ENCODE data around the gene TRIM74.
"Not testable (repeated sequence)": the region's sequence is repeated elsewhere in the genome, so short reads cannot be mapped to it uniquely, and the experiment has no call there.

Gene TRIM74

DNA sequence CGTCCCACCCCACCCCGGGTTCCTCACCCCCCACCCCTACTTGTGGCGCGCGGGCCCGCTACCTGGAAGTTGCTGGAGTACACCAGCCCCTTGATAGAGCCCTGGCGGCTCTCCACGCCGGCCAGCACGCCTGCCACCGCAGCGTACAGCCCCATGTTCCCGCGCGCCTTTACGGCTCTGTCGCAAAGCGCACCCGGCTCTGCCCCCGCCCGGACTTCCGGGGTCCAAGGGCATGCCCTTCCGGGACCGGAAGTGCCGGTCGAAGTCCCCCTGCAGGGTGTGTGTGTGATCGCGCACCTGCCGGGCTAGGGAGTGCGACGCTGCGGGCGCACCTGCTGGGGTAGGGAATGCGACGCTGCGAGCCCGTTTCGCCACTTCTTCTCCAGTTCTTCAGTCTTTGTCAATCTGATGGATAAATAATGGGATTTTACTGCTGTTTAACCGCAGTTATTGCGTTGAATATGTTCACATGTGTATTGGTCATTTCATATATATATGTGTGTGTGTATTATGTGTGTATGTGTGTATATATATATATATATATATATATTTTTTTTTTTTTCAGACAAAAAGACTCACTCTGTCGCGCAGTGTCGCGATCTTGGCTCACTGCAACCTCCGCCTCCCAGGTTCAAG is 14.6 kb downstream of the TRIM74 start:
- DNase-seq (ENCODE audit: low spot score): not testable (repeated sequence)

DNA sequence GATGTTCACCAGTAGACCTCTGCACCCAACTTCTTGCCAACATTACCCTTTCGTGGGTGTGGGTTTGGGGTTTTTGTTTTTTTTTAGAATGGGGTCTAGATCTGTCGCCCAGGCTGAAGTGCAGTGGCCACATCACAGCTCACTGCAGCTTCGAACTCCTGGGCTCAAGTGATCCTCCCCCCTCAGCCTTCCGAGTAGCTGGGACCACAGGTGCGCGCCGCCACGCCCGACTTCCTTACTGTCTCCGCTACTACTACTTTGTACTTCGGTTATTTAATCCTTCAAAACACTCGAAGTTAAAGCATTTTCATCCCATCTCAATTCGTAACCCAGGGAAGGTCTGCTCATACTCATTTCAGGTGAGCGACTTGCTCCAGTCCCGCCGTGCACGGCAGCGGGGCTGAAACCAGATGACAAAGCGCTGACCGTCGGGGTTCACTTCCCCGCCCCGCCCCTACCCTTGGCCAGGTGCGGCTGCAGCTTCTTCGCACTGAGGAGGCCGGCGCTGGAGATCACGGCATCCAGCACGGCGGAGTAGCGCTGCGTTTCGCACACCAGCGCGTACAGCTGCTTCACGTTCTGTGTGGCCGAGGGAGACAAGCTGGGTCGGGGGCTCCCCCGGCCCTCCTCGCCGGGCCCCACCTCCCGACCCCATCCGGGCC is 15.2 kb downstream of the TRIM74 start:
- not testable (repeated sequence) for DNase-seq (ENCODE audit: low spot score)

DNA sequence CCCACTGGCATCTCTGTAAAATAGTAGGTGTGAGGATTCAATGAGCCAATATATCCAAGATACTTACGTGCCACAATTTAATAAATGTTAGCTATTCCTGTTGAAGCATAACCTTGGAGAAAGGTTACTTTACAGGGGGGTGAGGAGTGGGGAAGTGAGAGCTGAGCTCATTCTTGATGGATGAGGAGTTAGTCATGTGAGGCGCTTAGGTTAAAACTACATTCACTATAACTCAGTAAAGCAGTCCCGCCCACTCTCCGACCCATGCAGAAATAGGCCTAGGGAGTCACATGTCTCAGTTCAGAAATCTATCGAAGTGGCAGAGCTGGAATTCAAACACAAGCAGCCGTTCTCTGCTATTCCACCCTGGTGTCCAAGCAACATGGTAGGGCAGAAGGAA is 18.8 kb downstream of the TRIM74 start:
- DNase-seq (ENCODE audit: low spot score): not testable (repeated sequence)

DNA sequence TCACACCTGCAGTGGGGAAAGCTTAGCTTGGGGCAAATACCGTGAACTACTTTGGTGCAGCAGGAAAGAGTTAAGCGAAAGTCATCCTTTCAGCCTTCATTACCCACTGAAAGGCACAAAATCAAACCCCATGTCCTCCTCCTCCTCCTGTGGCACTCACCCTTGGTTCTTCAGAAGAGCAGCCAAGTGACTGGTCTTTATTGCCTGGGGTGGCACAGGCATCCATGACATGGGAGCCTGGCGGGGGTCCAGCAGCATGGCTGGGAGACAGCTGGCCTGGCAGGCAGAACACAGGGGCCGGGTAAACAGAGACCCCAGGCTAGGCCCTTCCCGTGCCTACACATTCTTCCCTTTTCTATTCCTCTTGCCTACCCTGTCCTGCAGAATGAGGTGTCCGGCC is 19.6 kb downstream of the TRIM74 start:
- not testable (repeated sequence) for DNase-seq (ENCODE audit: low spot score)

DNA sequence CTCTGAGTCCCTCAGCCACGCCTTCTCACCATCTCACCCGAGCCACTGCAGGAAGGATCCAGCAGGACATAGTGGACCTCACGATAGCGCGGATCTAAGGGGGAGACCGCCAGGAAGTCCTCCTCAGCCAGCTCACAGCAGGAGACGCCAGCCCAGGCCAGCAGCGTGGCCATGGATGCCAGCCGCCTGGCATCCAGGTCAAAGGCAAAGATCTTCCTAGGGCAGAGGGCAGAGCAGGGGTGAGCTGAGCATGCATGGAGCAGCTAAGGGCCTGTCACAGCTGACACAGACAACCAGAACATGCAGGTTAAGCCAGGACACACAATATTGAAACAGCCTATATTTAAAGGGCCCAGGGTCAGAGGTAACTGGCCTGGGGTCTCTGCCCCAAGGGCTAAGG is 20.0 kb downstream of the TRIM74 start:
- DNase-seq (ENCODE audit: low spot score): not testable (repeated sequence)

DNA sequence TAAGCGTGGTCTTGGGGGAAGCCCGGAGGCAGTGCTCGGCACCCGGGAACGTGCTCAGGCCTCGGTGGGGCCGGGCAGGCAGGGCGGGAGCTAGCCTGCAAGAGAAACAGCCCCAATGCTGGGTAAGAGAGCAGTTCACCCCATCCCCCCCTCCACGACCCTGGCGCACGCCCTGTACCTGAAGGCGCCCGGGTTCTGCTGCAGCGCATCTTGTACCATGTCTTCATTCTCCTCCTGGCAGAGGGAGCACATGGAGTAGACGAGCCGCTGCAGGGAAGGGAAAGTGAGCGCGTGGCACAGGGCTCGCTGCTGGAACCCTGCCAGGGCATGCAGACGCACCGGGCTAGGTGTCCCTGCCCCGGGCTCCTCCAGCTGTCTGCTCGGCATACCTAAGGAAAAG is 20.6 kb downstream of the TRIM74 start:
- DNase-seq (ENCODE audit: low spot score): not testable (repeated sequence)

DNA sequence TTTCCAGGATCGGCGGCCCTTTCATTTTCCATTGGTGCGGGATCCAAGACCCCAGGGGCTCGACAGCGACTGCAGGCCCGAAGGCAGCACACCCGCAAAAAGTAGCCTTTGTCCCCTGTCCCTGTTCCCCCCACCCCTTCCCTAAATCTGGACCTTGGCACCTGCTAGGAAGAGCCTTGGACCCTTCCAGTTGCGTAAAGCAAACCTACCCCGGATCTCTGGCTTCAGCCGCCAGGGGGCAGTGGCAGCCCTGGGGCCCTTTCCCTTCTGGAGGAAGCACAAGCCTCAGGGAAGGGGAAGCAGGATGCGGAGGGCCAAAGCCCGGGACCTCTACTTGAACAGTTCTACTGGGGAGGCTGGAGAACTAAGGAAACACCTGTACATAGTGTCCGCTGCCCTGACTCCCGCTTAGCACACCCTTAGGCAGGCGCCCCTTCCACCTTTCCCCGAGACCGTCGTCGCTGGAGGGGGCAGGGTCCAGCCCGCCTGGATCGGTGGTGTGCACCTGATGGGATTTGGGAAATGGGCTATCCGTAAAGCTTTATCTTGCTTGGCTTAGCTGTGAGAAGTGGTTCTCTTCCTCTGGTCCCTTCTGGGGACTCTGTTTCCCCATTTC is 23.0 kb downstream of the TRIM74 start:
- DNase-seq (ENCODE audit: low spot score): not testable (repeated sequence)

DNA sequence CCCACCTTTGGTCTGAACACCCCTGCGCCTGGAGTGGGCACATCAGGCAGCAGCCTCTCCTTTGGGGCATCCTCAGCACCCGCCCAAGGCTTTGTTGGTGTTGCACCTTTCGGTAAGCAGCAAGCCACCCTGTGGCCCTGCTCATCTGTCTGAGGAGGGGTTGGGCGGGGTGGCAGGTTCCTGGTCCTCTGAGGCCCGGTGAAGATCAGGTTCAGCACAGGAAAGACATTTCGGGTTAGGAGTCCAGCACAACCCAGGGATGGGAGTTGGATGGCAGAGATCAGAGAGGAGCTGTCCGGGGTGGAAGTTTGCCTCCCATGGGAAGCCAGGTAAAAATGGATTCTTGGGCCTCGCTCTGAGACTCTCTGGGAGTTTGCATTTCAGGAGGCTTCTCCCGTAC is 23.7 kb downstream of the TRIM74 start:
- DNase-seq (ENCODE audit: low spot score): not testable (repeated sequence)

DNA sequence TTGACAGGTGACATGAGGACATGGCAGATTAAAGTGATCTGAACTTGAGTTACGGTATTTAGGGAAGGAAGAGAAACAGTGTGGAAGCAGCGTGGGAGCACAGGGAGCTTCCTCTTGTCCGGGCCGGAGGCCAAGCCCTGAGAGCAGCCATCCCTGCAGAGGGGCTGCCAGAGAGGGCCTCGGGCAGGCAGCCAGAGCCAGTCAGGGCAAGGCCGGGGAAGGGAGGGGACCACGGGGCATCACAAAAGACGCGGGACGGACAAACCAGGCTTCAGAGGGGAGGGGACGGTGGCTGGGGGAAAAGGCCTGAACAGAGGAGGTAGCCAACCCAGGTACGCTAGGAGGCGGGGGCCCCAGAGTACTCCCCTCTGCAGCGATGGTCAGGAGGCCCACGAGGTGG is 24.3 kb downstream of the TRIM74 start:
- not testable (repeated sequence) for DNase-seq (ENCODE audit: low spot score)

DNA sequence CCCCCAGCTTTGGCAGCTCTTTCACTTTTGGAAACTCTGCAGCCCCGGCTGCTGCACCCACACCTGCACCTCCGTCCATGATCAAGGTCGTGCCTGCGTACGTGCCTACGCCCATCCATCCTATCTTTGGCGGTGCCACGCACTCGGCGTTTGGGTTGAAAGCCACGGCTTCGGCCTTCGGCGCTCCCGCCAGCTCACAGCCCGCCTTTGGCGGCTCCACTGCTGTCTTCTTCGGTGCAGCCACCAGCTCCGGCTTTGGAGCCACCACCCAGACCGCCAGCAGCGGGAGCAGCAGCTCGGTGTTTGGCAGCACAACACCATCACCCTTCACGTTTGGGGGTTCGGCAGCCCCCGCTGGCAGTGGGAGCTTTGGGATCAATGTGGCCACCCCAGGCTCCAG is 26.3 kb downstream of the TRIM74 start:
- not testable (repeated sequence) for DNase-seq (ENCODE audit: low spot score)

DNA sequence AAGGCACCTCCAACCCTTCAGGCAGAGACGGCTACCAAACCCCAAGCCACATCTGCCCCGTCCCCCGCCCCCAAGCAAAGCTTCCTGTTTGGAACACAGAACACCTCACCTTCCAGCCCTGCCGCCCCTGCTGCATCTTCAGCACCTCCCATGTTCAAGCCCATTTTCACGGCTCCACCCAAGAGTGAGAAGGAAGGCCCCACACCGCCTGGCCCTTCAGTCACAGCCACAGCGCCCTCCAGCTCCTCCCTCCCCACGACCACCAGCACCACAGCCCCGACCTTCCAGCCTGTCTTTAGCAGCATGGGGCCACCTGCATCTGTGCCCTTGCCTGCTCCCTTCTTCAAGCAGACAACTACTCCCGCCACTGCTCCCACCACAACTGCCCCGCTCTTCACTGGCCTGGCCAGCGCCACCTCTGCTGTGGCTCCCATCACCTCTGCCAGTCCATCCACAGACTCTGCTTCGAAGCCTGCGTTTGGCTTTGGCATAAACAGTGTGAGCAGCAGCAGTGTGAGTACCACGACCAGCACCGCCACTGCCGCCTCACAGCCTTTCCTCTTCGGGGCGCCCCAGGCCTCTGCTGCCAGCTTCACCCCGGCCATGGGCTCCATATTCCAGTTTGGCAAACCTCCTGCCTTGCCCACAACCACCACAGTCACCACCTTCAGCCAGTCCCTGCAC is 27.1 kb downstream of the TRIM74 start:
- DNase-seq (ENCODE audit: low spot score): not testable (repeated sequence)

DNA sequence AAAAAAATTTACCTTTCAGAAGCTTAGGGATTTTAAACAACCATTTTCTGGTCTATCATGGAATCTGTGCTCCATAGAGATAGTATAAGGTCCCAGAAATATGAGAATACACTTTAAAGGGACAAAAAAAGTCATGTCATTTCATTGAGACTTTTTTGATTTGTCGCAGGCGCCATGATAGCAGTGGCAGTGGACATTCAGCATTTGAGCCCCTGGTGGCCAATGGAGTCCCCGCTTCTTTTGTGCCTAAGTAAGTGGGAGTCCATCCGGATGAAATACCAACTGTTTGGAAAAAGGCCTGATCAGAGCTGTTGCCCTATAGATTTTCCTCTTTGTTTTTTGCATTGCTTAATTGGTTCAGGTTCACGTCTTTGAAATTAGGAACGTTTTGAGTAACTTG is 41.0 kb downstream of the TRIM74 start:
- not testable (repeated sequence) for DNase-seq (ENCODE audit: low spot score)

DNA sequence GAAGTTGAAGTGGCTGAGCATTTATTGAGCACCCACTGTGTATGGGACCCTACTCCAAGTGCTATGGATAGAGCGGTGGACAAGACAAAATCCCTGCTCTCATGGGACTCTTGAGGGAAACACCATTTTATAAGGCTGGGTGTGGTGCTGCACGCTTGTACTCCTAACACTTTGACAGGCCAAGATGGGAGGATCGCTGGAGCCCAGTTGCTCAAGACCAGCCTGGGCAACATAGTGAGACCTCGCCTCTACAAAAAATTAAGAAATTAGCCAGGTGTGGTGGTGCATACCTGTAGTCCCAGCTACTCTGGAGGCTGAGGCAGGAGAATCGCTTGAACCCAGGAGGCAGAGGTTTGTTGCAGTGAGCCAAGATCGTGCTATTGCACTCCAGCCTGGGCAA is 41.5 kb downstream of the TRIM74 start:
- DNase-seq (ENCODE audit: low spot score): not testable (repeated sequence)

DNA sequence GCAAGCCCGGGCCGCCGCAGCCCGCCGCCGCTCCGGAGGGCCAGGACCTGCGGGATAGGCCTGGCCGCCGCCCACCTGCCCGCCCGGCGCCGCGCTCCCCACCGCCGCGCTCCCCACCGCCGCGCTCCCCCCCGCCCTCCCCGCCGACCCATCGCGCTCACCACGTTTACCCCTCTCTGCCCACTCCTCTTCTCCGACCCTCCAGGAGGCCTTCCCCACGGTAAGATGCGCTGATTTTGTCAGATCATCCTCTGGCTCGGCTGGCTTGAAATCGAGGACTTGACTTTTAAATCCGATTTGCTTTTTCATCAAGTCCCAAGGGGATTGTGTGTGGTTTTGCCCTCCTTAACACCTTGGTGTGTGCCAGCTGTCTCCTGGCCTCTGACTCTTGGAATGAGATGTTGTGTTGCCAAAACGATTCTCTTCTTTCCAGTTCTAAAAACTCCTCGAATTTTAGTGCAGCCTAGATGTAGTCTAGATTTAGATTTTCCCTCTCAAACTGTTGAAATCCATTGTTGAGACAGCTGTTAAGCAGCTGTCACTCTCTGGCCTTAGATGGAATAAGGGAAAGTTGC is 43.6 kb downstream of the TRIM74 start:
- DNase-seq (ENCODE audit: low spot score): peak; percentile 10

DNA sequence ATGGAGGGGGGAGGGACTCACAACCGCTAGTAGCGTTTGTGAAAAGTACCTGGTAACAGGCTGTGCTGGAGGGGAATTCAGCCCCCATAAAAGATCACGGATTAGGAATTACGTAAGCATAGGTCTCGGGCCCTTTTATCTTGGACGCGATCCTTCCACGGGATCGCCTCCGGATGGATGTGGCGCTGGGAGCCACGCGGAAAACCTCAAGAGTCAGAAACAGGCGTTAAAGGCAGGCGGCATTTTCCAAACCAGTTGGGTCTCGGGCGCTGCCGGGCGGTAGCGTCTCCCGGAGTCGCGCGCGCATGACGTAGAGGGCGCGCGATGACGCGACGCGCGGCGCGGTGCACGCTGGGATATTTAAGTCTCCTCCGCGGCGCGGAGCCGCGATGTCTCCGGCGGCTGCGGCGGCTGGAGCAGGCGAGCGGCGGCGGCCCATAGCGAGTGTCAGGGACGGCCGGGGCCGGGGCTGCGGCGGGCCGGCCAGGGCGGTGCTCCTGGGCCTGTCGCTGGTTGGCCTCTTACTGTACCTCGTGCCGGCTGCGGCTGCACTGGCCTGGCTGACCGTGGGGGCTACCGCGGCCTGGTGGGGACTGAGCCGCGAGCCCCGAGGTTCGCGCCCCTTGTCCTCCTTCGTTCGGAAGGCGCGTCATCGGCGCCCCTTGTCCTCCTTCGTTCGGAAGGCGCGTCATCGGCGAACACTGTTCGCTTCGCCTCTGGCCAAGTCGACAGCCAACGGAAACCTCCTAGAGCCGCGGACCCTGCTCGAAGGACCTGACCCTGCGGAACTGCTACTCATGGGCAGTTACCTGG is 44.3 kb downstream of the TRIM74 start, which contains the start of gene POM121:
POM121 (plus strand) TSS at position 363 of the 813 bp plus-strand sequence; CDS start at position 390, 27 bp downstream.
- peak; percentile 98 for DNase-seq (ENCODE audit: low spot score)

DNA sequence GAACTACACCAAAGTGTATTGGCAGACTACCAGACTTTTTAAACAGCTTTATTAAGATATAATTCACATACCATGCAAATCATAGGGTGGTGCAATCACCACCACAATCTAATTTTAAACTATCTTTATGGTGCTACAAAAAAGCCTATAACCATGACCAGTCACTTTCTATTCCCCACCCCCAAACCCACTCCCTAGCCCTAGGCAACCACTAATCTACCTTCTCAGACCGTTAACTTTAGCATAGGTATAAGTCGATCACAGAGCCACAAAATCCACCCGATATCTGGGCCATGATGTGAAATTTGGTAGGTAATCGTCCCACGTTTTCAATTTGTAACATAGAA is 44.9 kb downstream of the TRIM74 start:
- no peak for DNase-seq (ENCODE audit: low spot score)

DNA sequence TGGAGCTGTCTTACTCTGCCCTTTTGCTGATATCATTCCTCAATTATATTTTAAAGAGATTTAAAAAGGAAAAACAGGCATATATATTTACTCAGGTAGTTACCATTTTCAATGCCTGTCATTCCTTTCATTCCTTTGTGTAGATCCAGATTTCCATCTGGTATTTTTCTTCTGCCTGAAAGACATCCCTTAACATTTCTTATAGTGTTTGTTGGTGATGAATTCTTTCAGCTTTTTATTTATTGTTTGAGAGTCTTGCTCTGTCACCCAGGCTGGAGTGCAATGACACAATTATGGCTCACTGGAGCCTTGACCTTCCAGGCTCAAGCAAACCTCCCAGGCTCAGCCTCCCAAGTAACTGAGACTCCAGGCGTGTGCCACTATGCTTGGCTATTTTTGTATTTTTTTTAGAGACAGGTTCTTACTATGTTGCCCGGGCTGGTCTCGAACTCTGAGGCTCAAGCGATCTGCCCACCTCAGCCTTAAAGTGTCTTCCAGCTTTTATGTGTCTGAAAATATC is 50.0 kb downstream of the TRIM74 start:
- DNase-seq (ENCODE audit: low spot score): no peak

DNA sequence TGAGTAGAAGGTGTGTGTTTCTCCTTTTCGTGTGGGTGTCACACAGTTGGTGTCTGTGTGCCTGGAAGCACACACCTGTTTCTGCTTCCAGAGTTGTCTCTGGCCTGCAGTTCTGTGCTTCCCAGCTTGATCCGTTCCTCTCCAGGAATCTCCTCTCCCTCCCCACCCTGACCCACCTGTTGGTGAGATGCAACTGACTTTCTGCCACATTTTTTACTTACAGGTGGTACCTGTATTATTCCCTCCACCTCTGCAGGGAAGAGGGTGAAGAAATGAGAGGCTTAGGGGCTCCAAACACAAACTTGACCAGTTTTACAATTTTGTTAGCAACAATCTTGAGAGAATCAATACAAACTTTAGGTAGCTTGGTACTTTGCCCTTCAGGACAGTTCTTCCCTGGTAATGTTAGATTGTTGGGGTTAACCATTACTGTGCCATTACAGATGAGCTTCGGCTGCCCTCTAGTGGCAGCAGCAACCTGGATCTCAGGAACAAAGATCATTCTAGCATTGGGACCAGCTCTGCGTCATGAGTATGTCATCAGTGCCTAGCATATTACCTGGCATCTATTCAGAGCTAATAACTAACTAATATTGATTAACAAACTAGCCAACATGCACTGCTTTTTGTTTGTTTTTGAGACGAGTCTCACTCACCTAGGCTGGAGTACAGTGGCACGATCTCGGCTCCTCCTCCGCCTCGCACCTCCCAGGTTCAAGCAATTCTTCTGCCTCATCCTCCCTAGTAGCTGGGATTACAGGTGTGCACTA is 54.3 kb downstream of the TRIM74 start:
- DNase-seq (ENCODE audit: low spot score): peak; percentile 70

DNA sequence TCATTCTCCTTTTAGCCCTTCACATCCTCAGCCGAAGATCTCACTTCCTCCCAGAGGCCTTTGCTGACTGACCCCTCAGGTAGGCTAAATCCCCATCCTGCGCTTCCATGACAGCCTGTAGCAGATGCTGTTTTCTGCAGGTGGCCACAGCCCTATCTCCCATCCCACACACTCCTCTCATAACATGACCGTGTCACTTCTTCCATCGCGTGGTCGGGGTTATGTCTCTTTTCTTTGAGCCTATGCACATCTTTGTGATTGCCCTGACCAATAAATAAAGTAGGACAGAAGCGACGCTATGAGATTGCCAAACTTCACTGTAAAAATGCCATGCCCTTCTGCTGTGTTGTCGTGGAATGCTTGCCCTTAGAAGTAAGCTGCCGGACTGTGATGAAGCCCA is 55.5 kb downstream of the TRIM74 start:
- DNase-seq (ENCODE audit: low spot score): not testable (repeated sequence)

DNA sequence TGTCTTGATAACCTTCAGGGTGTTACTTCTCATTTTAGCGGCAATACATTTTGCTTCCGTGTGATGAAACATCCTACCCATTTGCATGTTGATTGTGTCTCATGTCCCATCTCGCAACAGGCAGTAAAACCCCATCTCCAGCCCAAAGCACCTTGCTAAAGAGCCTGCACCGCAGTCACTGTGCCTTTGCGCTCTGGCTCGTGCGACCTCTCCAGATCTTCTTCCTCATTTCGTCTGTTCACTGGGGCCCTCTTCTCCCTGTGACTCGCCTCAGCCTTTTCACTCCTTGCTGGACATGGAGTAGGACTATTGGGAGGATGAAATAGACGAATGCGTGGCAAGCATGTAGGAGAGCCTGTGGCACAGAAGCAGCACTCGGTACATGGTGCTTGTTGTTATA is 57.9 kb downstream of the TRIM74 start:
- DNase-seq (ENCODE audit: low spot score): not testable (repeated sequence)
